GM19328 (cell line): ENCODE data around the gene FUT8.

Source experiments
- ATAC-seq: cut with Tn5 transposase; IDR thresholded peaks from one replicate; pipeline ENCODE4 v1.9.1; 2021; ENCODE audit warnings: mild to moderate bottlenecking, moderate library complexity; ENCODE audit not compliant: unreplicated experiment

The FUT8 gene

GRCh38 chr14:65550779-65551643 is 138.5 kb downstream of the FUT8 start:
- ATAC-seq: no peak

GRCh38 chr14:65552724-65553123 is 140.2 kb downstream of the FUT8 start:
- ATAC-seq: no peak

GRCh38 chr14:65554837-65555236 is 142.3 kb downstream of the FUT8 start:
- ATAC-seq: no peak

- ATAC-seq: no peak
Measured at GRCh38 chr14:65555358-65555757, 142.8 kb downstream of the FUT8 start.

- no peak for ATAC-seq
Measured at GRCh38 chr14:65558363-65558762, 145.8 kb downstream of the FUT8 start.

- ATAC-seq: no peak
Measured at GRCh38 chr14:65560340-65561027, 148.0 kb downstream of the FUT8 start.

GRCh38 chr14:65564370-65564769 is 151.8 kb downstream of the FUT8 start:
- no peak for ATAC-seq

- no peak for ATAC-seq
Measured at GRCh38 chr14:65565948-65566347, 153.4 kb downstream of the FUT8 start.

GRCh38 chr14:65566820-65567522 is 154.4 kb downstream of the FUT8 start:
- no peak for ATAC-seq

GRCh38 chr14:65574611-65575010 is 162.1 kb downstream of the FUT8 start:
- ATAC-seq: no peak

- ATAC-seq: no peak
Measured at GRCh38 chr14:65575389-65575788, 162.9 kb downstream of the FUT8 start.

- no peak for ATAC-seq
Measured at GRCh38 chr14:65580973-65581372, 168.4 kb downstream of the FUT8 start.

- no peak for ATAC-seq
Measured at GRCh38 chr14:65581378-65581777, 168.8 kb downstream of the FUT8 start.

GRCh38 chr14:65581799-65582198 is 169.3 kb downstream of the FUT8 start:
- ATAC-seq: no peak

GRCh38 chr14:65585216-65585615 is 172.7 kb downstream of the FUT8 start:
- no peak for ATAC-seq

- ATAC-seq: no peak
Measured at GRCh38 chr14:65588426-65589140, 176.1 kb downstream of the FUT8 start.

GRCh38 chr14:65594153-65594881 is 181.8 kb downstream of the FUT8 start:
- ATAC-seq: no peak

- no peak for ATAC-seq
Measured at GRCh38 chr14:65594882-65595237, 182.3 kb downstream of the FUT8 start.

- no peak for ATAC-seq
Measured at GRCh38 chr14:65599375-65599774, 186.8 kb downstream of the FUT8 start.

- no peak for ATAC-seq
Measured at GRCh38 chr14:65600742-65601141, 188.2 kb downstream of the FUT8 start.
